Suppressor macrophage treated with lipopolysaccharide for 1 hour (primary cell): Measurements from ENCODE around the gene KRTAP29-1.

Experiments
- DNase-seq, 3 donors: peaks; one replicate each; pipeline ENCODE4 v3.0.0-alpha.2; 2020 to 2022

KRTAP29-1 gene

DNA sequence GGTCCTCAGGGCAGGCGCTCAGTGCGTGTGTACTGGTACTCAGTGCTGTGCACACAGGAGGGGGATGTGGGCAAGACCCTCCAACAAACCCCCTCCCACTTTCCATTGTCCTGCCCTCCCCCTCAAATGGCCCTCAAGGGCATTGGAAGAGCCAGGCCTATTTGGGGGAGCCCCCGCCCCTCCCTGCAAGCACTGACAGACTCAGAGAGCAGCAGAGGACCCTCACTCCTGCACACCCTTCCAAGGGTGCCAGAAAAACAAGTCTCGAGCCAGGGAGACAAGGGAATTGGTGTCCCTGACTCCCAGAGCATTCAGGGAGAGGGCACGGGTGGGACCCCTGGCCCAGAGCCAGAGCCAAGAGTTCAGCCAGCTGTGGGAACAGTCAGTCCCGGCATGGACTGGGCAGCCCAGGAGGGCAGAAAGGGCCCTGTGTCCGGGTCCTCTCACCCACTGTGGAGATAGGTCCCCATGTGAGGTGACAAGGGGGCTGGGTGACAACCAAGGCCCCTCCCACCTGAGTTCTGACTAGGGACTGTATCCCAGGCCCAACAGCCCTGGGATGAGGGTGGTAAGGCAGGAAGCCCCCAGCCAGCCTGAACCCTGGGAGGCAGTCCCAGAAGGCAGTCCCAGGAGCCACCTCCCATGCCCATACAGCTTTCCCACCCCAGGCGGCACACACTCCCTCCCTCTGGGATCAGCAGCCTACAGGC lies 24.9 kb upstream of the KRTAP29-1 start:
- no peak for DNase-seq

DNA sequence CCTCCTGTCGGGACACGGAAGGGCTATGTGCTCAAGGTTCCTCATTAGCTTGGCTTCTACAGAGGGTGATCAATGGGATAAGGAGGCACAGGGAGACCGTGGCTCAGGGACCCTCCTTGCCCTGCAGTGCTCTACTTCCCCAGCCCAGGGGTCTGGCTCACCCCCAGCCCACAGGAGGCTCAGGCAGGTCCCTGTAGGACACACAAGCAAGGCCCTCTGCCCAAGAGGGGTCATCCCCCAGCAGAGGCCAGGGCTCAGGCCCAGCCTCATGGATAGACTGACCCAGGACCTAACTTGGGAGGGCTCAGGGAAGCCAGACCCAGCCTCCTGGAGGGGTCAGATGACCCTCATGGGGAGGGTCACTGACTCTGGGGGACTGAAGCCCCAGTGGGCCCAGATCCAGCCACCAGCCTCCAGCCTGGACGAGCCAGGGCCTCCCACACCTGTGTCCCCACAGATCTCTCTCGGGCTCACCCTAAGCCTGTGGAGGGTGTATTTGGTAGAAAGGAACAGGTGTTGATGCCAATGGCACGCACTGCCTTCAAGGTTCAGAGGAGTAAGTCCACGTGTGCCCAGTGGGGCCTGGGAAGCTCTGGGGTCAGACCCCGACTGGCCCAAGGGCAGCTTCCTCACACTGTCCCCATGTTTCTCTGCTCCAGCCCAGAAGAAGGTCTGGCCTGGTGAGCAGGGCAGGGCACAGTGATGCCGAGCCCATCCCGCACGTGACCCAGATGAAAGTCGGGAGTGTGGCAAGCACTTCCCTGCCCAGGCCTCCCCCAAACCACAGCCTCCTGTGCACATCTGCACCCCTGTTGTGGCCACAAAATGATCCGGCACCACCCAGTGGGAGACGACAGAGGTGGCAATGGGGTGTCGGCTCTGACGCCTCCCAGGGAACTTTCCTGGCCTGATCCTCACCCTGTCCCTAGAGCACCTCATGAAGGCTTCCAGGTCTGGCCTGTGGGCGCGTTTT lies 23.8 kb upstream of the KRTAP29-1 start:
- no peak for DNase-seq

DNA sequence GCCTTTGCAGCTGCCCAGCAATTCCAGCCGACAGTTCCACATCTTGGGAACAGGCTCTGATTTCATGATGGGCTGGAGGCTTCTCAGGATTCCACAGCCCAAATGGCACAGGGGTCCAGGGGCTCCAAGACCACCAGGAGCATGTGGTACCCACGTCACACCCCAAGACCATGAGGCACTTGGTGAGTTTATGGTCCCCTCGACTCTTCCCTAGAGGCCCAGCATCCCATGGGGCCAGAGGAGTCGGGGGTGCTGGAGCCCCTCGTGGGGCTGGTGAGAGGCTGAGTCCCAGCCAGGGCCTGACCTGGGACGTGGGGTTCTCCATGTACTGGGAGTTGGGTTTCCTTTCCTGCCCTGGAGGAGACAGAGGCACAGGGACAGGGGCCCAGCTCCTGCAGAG lies 23.0 kb upstream of the KRTAP29-1 start:
- DNase-seq, result no peak

DNA sequence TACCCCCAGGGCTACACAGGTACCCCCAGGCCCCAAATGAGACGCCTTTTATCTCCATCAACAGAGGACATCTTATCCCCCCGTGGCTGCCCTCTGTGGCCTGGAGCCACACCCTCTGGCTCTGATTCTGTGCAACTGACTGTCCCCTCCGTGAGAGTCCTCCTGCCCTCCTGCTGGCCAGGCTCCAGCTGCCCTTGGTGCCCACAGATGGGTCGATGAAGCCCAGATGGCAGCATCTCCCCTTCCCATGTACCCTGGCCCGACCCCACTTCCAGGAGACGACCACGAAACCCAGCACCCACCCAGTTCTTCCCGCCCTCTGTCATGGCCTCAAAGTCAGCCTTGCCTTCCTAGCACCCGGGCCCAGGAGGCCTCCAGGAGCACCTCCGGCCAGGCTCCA lies 22.5 kb upstream of the KRTAP29-1 start:
- DNase-seq, result no peak

DNA sequence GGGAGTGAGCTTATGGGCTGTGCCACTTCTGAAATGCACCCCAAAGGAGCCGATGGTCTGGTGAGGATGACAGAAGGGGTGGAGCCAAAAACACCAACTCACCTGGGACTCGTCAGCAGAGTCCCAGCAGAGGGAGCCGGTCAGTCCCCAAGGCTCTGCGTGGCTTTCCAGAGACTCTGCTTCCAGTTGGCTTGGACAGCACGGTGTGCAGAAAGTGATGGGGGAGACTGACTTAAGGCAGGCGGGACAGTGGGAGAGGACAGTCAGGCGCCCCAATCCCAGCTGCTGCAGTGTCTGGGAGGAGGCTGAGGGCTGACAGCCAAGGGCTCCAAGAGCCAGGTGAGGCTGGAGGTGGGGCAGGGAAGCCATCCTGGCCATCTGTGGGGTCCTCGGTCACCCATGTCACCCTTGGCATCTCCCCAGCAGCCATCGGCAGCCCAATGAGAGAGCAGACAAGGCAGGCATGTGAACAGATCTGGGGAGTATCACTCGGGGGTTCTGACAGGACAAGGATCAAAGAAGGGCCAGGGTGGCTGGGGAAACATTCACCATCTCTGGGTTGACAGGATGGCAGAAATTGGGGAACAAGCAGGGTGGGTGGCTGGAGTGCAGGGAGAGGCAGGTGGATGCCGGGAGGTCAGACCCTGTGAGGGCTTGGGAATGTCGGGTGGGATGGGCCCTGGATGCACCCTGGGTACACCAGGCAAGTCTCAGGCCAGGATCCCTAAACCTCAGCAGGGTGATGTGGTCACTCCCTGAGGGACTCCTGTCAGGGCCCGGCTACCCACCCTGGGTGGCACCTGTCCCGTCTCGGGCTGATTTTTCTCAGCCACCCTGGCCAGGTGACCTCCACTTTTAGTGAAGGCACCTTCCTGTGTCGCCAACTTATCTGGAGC lies 21.8 kb upstream of the KRTAP29-1 start:
- no peak for DNase-seq

DNA sequence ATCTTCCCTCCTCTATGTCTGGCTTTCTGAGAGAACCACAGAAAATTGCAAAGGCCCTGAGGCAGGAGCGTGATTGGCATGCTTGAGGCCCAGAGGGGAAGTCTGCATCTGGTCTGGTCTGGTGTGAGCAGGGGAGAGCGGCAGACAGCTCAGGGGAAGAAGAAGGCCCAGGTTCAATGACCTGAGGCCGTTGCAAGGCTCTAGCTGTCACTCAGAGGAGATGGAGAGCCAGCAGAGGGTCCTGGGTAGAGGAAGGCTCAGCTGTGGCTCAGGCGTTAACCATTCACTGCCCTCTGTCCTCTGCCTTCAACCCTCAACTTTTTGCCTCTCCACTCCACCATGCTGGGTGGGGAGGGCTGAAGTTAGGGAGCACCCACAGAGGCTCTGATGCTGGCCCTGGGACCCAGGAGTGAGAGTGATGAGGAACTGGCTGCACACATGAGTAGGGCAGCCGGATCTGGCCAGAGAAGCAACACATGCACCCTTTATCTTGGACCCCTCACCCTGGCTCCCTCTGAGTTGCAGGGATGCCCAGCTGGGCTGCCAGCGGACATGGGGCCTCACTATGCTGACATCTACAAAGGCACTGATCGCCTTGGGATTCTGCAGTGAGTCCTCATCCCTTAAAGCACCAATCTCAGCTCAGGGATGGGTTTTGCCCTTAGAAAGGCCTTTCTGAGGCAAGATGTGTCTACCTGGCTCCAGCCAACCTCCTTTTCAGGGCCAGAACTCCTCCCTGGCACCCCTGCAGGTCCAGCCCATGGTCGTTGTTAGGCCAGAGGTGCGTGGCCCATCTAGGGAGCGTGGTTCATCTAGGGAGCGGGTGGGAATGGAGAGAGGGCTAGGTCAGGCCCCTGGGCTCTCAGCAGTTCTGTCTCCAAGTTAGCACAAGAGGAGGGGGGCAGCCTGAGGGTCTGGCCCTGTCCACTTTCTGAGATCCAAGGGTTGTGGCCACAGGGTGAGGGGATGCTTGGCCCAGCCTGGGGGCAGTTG lies 20.5 kb upstream of the KRTAP29-1 start:
- no peak for DNase-seq

DNA sequence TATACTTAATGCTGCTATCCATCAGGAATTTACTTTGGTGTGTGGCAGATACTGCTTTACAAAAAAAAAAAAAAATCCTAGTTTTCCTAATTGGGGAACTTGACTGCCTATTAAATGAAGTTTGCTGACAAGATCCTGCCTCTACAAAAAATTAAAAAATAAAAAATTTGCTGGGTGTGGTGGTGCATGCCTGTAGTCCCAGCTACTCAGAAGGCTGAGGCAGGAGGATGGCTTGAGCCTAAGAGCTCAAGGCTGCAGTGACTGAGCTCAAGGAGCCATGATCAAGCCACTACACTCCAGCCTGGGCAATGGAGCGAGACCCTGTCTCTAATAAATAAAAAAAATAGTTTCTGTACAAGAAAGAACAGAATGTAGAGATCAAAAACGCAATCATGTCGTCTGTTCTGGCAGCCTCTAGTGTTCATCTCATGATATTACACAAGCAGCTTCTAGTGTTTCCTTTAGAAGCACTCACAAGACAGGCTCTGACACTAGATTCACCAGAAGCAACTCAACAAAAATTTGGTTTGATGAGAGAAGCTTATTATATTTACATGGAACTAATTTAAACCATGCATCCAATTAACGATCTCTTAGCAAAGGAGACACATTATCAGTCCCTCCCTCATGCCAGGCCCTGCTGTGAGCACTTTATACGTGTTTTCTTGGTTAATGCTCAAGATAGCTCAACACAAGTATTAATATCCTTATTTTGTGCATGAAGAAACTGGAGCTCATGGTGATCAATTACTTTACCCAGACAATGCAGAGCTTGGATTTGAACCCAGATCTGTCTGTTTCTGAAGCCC lies 19.6 kb upstream of the KRTAP29-1 start:
- peak; percentile 41 to 59 (median 55) for DNase-seq

DNA sequence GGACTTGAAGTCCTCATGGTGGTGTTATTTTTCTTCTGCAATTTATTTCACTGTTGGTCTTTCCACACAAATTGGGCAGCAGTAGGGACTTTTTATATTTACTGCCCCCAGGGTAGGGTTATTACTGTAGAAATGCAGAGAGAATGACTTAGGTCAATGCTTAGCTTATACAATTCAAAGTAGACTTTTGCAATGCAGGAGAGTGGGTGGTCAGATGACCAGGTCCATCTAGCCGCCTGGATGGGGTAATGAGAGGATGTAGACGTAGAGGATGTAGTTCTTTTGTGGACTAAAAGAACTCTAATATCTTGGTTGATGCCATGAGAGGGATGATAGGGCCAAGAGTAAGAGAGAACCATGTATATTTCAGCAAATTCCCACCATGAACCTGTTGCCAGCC lies 15.6 kb upstream of the KRTAP29-1 start:
- no peak for DNase-seq

DNA sequence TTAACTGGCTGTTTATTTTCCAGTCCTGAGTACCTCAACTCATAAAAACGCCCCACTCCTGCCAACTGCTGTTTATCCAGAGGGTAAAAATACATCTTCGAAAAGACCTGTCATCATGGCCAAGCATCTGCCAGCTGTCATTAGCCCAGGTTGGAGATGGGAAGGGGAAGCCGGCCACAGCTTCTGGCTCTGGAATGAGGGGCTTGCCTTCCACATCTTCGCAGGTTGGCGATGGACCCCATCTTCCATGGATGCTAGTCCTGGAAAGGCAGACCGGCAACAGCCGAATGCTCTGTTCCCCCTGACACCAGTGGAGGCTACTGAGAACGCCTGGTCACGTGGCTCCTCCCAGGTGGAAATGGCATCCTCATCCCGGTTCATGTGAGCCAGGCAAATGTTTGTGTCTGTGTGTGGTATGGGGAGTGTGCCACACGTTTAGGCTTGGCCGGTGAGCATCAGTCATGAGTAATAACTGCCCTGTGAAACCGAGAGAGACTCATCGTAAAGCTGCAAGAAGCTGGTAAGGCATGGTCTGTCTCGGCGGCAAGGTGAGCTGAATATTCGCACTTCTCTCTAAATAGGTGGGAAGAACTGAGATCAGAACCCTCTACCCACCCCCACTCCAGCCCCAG lies 13.3 kb upstream of the KRTAP29-1 start:
- DNase-seq, result no peak

DNA sequence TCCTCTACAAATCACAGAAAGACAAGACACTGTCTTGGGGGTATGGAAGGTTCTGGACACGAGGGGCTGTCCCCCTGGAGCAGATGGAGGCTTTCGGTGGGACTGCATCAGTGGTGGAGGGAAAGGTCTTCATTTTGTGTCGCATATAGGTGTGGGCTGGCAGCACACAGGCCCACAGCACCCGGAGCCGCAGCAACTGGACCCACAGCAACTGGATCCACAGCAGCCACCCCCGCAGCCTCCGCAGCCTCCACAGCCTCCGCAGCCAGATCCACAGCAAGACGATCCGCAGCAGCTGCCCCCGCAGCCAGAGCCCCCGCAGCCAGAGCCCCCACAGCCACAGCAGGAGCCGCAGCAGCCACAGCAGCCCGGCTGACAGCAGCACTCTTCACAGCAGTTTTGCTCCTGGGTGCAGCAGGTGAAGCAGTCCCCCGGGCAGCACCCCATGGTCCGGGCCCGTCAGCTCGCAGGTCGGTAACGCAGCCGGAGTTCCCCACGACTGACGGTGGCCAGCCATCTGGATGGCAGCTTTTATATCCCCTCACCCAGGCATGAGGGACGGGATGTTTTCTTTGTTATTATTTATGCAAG lies 12.6 kb upstream of the KRTAP29-1 start, which contains the start of gene KRTAP17-1:
KRTAP17-1 (minus strand) TSS at position 507 of the 591 bp plus-strand sequence; CDS start at position 447, 60 bp downstream.
- no peak for DNase-seq

DNA sequence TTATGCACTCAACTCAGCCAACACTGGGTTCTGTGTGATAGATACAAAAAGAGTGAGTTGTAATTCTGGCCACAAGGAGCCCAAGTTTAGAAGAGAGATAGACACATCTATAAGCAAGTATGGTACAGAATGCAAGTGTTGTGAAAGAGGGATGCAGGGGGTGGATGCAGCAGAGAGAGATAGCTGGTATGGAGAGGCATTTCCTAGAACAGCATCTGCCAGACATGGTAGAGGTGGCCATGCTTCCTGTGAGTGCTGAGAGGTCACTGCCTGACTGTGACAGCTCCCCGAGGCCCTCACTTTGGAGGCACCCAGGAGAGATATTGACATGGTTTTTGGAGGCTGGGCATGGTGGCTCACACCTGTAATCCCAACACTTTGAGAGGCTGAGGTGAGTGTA lies 8.5 kb upstream of the KRTAP29-1 start:
- no peak for DNase-seq

DNA sequence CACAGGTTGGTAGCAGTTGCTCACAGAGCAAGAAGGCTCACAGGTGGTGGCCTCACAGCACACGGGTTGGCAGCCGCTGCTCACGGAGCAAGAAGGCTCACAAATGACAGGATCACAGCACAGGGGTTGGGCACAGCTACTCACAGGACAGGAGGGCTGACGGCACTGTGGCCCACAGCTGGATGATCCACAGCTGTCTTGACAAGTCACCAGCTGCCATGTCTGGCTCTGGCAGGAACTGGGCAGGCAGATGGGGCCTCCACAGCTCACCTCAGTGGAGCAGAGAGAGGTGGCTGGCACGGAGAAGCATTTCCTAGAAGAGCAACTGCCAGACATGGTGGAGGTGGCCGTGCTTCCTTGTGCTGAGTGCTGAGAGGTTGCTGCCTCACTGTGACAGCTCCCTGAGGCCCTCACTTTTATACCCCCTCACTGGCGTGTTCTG lies 6.3 kb upstream of the KRTAP29-1 start, which contains the start of gene KRTAP16-1:
KRTAP16-1 (minus strand) TSS at position 392 of the 442 bp plus-strand sequence; CDS start at position 336, 56 bp downstream.
- DNase-seq, result no peak

DNA sequence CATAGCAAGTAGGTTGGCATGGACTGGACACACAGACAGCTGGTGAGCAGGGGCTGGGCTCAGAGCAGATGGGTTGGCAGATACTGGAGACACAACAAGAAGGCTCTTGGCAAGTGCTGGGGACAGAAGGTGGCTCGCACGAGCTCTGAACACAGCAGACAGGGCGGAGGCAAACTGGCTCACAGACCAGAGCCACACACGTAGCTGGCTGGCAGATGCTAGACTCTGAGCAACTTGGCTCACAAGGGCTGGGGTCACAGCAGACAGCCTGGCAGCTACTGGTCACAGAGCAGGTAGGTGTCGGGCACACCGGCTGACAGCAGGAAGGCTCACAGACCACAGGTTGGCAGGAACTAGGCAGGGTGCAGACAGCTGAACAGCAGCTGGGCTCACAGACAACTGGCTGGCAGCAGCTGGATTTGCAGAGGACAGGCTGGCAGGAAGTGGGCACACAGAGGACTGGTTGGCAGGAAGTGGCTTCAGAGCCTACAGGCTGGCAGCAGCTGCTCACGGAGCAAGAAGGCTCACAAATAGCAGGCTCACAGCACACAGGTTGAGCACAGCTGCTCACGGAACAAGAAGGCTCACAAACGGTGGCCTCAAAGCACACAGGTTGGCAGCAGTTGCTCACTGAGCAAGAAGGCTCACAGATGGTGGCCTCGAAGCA lies 5.7 kb upstream of the KRTAP29-1 start:
- no peak for DNase-seq

DNA sequence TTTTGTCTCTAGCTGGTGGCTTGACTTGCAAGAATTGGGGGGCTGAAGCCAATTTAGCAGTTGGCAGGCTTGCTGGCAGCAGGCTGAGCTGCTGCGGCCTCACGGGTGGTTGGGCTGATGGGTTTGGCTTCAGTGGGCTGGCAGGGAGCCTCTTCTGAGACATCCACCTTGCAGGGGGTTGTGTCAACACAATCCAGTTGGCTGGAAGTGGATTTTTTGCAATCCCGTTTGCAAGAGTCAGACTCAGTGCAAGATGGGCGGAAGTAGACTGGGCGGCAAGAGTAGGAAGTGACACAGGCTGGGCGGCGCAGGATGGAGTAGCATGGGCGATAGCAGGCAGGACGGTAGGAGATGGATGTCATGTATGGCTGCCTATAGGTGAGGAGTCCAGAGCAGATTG lies 5.0 kb upstream of the KRTAP29-1 start:
- peak in 2 of 3 donors; percentile 34 to 43 for DNase-seq

DNA sequence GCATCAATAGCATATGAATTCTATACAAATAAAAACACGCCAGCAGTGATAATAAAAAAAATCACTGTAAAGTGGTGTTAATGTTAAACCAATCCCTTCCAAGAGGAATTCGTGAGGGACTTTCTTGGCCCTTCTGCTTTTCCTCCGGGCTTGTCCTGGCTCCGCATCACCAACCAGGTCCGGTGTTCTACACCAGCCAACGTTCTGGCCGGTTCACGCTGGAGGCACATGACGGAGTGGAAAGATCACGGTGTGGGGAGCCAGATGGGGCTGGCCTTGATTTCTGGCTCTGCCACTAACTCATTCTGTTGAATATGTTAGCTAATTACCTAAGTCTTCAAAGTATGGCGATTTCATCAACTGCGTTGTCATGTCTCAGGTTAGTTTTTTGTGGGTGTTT lies 1.4 kb upstream of the KRTAP29-1 start:
- no peak for DNase-seq

DNA sequence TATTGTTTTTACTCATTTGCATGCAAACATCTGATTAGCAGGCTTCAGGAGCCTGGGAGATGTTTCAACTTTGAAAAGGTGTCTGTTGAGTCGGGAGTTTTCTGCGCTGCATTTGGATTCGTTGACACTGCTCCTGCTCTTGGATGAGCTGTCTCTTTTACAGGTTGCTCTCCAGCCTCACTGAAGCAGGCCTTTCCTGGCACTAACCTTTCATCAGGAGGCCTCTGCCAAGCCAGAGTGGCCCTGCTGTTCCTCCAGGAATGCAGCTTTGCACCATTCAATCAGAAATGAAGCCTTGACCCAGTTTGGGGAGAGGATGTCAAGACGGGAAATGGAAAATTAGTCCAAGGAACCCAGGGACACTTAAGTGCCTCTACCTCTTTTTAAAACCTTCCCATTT lies 330 bp upstream of the KRTAP29-1 start:
- DNase-seq, result no peak

DNA sequence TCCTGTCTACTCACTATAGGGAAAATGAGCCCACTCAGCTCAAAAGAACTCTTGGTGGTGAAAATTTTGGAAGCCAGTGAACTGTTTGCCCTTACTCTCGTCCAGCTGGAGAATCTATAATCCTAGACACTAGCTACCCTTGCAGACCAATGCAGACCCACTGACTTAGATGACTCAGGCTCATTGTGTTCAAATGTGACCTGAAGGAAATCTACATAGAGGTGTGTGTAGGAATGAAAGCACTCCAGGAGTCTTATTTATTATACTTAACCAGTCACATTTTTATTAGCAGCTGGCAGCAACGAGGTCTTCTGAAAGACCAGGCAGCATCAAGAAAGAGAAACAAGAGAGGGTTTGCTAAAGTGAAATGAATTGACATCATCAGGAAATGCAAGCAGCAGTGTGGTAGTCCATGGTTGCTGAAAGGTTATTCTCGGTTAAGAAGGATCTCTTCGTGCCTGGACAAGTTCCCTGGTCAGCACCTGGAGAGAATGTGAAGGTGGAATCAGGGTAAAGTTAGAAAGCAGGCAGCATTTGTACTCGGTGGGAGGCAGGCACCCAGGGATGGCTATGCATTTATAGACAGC lies 1.4 kb downstream of the KRTAP29-1 start:
- DNase-seq, result no peak

DNA sequence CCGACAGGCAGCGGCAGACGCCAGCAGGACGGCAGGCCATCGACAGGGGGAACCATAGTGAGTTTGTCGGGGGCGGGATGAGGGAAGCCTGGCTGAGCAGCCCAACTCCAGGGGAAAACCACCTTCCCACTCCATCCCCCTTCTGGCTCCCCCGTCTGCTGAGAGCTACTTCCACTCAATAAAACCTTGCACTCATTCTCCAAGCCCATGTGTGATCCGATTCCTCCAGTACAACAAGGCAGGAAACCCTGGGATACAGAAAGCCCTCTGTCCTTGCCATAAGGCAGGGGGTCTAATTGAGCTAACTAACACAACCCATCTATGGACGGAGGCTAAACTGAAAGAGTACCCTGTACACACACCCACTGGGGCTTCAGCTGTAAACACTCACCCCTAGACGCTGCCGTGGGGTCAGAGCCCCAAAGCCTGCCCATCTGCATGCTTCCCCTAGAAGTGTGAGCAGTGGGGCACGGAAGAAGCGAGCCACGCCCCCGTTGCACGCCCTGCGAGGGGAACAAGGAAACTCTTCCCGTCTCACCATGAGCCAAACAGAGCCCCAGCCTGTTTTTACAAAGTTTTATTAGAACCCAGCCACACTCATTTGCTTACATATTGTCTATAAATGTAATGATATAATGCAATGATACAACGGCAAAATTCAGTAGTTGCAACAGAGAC lies 4.1 kb downstream of the KRTAP29-1 start:
- no peak for DNase-seq
